GM19328 (cell line): Measurements from ENCODE around the gene LILRA5.
"Not testable (repeated sequence)": the region's sequence is repeated elsewhere in the genome, so short reads cannot be mapped to it uniquely, and the experiment has no call there.

Source experiments
- ATAC-seq: cut with Tn5 transposase; IDR thresholded peaks from one replicate; pipeline ENCODE4 v1.9.1; 2021; ENCODE audit warnings: mild to moderate bottlenecking, moderate library complexity; ENCODE audit not compliant: unreplicated experiment

Gene LILRA5

GRCh38 chr19:54335164-54335563 lies 22.2 kb upstream of the LILRA5 start:
- ATAC-seq, result no peak

- ATAC-seq, result no peak
Observed at GRCh38 chr19:54333586-54334298, 20.8 kb upstream of the LILRA5 start.

- no peak for ATAC-seq
Observed at GRCh38 chr19:54332149-54332548, 19.2 kb upstream of the LILRA5 start.

GRCh38 chr19:54331626-54332025 lies 18.7 kb upstream of the LILRA5 start:
- ATAC-seq, result no peak

- no peak for ATAC-seq
Observed at GRCh38 chr19:54329476-54330165, 16.7 kb upstream of the LILRA5 start.

GRCh38 chr19:54328781-54329180 lies 15.8 kb upstream of the LILRA5 start:
- not testable (repeated sequence) for ATAC-seq

- no peak for ATAC-seq
Observed at GRCh38 chr19:54325631-54326030, 12.7 kb upstream of the LILRA5 start.

GRCh38 chr19:54325194-54325621 lies 12.2 kb upstream of the LILRA5 start:
- no peak for ATAC-seq

- ATAC-seq, result no peak
Observed at GRCh38 chr19:54324071-54324470, 11.1 kb upstream of the LILRA5 start.

- ATAC-seq, result not testable (repeated sequence)
Observed at GRCh38 chr19:54322934-54323333, 10.0 kb upstream of the LILRA5 start.

- not testable (repeated sequence) for ATAC-seq
Observed at GRCh38 chr19:54322295-54322694, 9.3 kb upstream of the LILRA5 start.

GRCh38 chr19:54319892-54320670 lies 7.1 kb upstream of the LILRA5 start:
- no peak for ATAC-seq

- ATAC-seq, result no peak
Observed at GRCh38 chr19:54319049-54319448, 6.1 kb upstream of the LILRA5 start.

GRCh38 chr19:54317965-54318240 lies 4.9 kb upstream of the LILRA5 start:
- ATAC-seq, result no peak

GRCh38 chr19:54317108-54317964 lies 4.4 kb upstream of the LILRA5 start:
- no peak for ATAC-seq

GRCh38 chr19:54316746-54317107 lies 3.8 kb upstream of the LILRA5 start:
- ATAC-seq, result no peak

- no peak for ATAC-seq
Observed at GRCh38 chr19:54315956-54316355, 3.0 kb upstream of the LILRA5 start.

- ATAC-seq, result no peak
Observed at GRCh38 chr19:54312011-54312410, 955 bp downstream of the LILRA5 start.

GRCh38 chr19:54311486-54311885 lies 1.5 kb downstream of the LILRA5 start:
- ATAC-seq, result no peak

GRCh38 chr19:54310543-54310942 lies 2.4 kb downstream of the LILRA5 start:
- no peak for ATAC-seq

- ATAC-seq, result no peak
Observed at GRCh38 chr19:54309811-54310210, 3.2 kb downstream of the LILRA5 start.
